ENCODE results near the gene SH3RF1.

Gene SH3RF1

DNA sequence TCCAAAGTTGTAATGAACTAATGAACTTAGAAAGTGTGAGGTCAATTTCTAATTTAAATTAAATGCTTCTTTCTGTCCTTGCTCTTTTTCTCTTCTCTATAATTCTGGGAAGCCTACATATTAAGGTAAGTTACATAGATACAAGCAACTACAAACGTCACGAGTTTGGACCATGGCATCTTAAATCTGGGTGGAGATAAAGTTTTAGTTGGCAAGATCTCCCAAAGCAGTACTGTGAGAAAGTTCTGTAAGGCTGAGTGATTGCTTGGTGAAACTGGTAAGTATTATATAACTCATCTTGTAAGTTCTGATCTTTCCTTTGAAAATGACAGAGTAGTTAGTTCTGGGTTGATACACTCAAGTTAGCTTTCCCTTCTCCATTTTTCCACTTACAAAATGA, 135.0 kb downstream of the SH3RF1 start:
- H3K79me1 ChIP-seq (ENCODE audit: low read length) = peaks cover 8% of the 10 kb centered on the region
- no peak overlapping the region for H3K9ac ChIP-seq (ENCODE audit: low read length)
- peaks cover 6 to 8% of the 10 kb centered on the region in 2 experiments for H3K4me1 ChIP-seq (ENCODE audit: control insufficient read depth in 1 of 2, insufficient read depth in 2 of 2, low read length in 2 of 2)
- H3K4me2 ChIP-seq (ENCODE audit: low read length) = no peak overlapping the region
- no peak overlapping the region for H3K23ac ChIP-seq (ENCODE audit: low read length)
- no peak overlapping the region for H4K8ac ChIP-seq (ENCODE audit: low read depth, low read length)
- no peaks in the 10 kb centered on the region for H3K79me2 ChIP-seq (ENCODE audit: control insufficient read depth, insufficient read depth, low read length, poor library complexity)
- H3K18ac ChIP-seq (ENCODE audit: low read length) = no peak overlapping the region
- no peak overlapping the region for H3K4me3 ChIP-seq (ENCODE audit: low read depth, low read length)
- no peak overlapping the region for H3K14ac ChIP-seq (ENCODE audit: low read length)
- no peak overlapping the region for H2BK5ac ChIP-seq (ENCODE audit: low read depth, low read length, poor library complexity)
- H3K27ac ChIP-seq (ENCODE audit: low read depth, low read length) = no peak overlapping the region
- H3K27me3 ChIP-seq (ENCODE audit: insufficient read depth, low read length) = no peaks in the 10 kb centered on the region
- H4K91ac ChIP-seq (ENCODE audit: low read depth, low read length) = no peak overlapping the region
- no peaks in the 10 kb centered on the region for H3K9me3 ChIP-seq (ENCODE audit: insufficient read depth, low read depth, low read length)
- H2AK5ac ChIP-seq (ENCODE audit: low read length) = no peak overlapping the region
- no peak for DNase-seq
- no peak overlapping the region for H2BK12ac ChIP-seq (ENCODE audit: low read length)
- no peak overlapping the region for H2AFZ ChIP-seq (ENCODE audit: insufficient read depth, low read length, poor library complexity)
- WGBS (ENCODE audit: extremely low coverage, insufficient coverage, insufficient read length) = no CpG with 5 or more reads among the region's 2 CpGs
- H2BK120ac ChIP-seq (ENCODE audit: insufficient read depth, low read length, poor library complexity) = no peak overlapping the region
- peaks cover 4 to 7% of the 10 kb centered on the region in 2 experiments for H3K36me3 ChIP-seq (ENCODE audit: control insufficient read depth in 1 of 2, insufficient read depth in 2 of 2, low read length in 2 of 2)
- no peak overlapping the region for H4K12ac ChIP-seq (ENCODE audit: low read depth, low read length)
- no peak overlapping the region for H3K4ac ChIP-seq (ENCODE audit: low read depth, low read length)

DNA sequence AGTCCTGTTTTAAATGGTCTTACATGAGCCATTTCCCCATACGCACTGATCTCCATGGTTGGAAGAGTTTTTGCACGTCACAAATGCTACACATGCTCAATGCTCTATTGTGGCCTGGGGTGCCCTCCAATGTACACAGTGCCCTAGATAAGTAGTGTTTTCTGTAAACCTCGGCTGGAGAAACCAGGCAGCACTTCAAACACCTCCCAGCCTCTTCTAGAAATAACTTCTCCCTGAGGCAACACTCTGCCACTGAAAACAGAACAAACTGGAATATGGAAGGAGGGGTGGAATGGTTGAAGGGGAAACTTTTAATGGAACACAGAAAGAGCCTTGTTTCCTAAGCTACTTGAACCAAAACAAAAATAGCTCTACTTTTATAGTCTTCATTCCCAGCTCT, 136.8 kb downstream of the SH3RF1 start:
- Histone ChIP-seq H2BK12ac (ENCODE audit: low read length) (peak overlapping the region; percentile 59), H3K27me3 (ENCODE audit: insufficient read depth, low read length) (no peaks in the 10 kb centered on the region), H2AFZ (ENCODE audit: insufficient read depth, low read length, poor library complexity) (no peak overlapping the region), H3K4me1 (ENCODE audit: control insufficient read depth in 1 of 2, insufficient read depth in 2 of 2, low read length in 2 of 2) (peaks cover 6 to 8% of the 10 kb centered on the region in 2 experiments), H3K4me3 (ENCODE audit: low read depth, low read length) (no peak overlapping the region), H4K12ac (ENCODE audit: low read depth, low read length) (no peak overlapping the region), H3K36me3 (ENCODE audit: control insufficient read depth in 1 of 2, insufficient read depth in 2 of 2, low read length in 2 of 2) (peaks cover 4 to 8% of the 10 kb centered on the region in 2 experiments), H3K27ac (ENCODE audit: low read depth, low read length) (peak overlapping the region; percentile 82), H3K14ac (ENCODE audit: low read length) (no peak overlapping the region), H3K18ac (ENCODE audit: low read length) (no peak overlapping the region), H3K9me3 (ENCODE audit: insufficient read depth, low read depth, low read length) (no peaks in the 10 kb centered on the region), H4K91ac (ENCODE audit: low read depth, low read length) (no peak overlapping the region), H3K79me2 (ENCODE audit: control insufficient read depth, insufficient read depth, low read length, poor library complexity) (no peaks in the 10 kb centered on the region), H2AK5ac (ENCODE audit: low read length) (no peak overlapping the region), H3K79me1 (ENCODE audit: low read length) (peaks cover 8% of the 10 kb centered on the region), H4K8ac (ENCODE audit: low read depth, low read length) (no peak overlapping the region), H2BK5ac (ENCODE audit: low read depth, low read length, poor library complexity) (peak overlapping the region; percentile 47), H3K4me2 (ENCODE audit: low read length) (peak overlapping the region; percentile 2), H3K4ac (ENCODE audit: low read depth, low read length) (no peak overlapping the region), H3K9ac (ENCODE audit: low read length) (no peak overlapping the region), H3K23ac (ENCODE audit: low read length) (no peak overlapping the region), H2BK120ac (ENCODE audit: insufficient read depth, low read length, poor library complexity) (no peak overlapping the region)
- no peak for DNase-seq
- no CpG with 5 or more reads among the region's 3 CpGs for WGBS (ENCODE audit: extremely low coverage, insufficient coverage, insufficient read length)

DNA sequence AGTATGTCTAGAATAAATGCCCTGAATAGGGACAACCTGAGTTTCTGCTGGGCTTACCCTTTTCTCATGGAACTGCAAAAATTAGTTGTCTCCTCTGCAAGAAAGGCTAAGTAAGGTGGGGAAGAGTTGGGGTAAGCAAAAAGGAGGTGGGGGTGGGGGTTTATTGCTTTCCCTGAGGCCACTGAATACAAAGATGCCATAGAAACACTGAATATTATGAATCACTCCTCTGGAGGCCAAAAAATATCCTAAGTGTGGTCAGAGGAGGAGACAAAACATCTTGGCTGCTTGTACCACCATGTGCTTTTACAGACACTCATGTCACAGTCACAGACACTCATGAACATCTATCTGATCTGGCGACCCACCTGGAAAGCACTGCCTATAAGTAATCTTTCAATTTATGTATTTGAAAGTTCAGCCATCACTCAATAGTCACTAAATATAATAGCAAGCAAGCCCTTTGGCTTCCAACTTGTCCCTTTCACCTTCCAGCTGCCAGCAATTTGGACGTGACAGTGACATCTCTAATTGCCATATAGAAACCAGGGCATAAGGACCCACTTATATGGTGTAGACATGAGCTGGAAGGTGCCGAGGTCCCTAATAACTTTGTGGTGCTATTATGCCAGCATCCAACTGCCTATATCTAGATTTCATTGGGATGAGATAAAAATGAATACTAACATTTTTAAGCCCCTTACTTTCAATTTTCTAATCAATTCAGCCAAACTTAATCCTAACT, 138.0 kb downstream of the SH3RF1 start:
- Histone ChIP-seq H3K4ac (ENCODE audit: low read depth, low read length) (no peak overlapping the region), H3K36me3 (ENCODE audit: control insufficient read depth in 1 of 2, insufficient read depth in 2 of 2, low read length in 2 of 2) (peaks cover 4 to 11% of the 10 kb centered on the region in 2 experiments), H4K91ac (ENCODE audit: low read depth, low read length) (no peak overlapping the region), H3K9me3 (ENCODE audit: insufficient read depth, low read depth, low read length) (no peaks in the 10 kb centered on the region), H3K23ac (ENCODE audit: low read length) (no peak overlapping the region), H3K27me3 (ENCODE audit: insufficient read depth, low read length) (no peaks in the 10 kb centered on the region), H3K79me2 (ENCODE audit: control insufficient read depth, insufficient read depth, low read length, poor library complexity) (no peaks in the 10 kb centered on the region), H3K9ac (ENCODE audit: low read length) (no peak overlapping the region), H2BK120ac (ENCODE audit: insufficient read depth, low read length, poor library complexity) (no peak overlapping the region), H3K79me1 (ENCODE audit: low read length) (peaks cover 8% of the 10 kb centered on the region), H4K12ac (ENCODE audit: low read depth, low read length) (no peak overlapping the region), H3K4me2 (ENCODE audit: low read length) (no peak overlapping the region), H3K4me1 (ENCODE audit: control insufficient read depth in 1 of 2, insufficient read depth in 2 of 2, low read length in 2 of 2) (peaks cover 6 to 8% of the 10 kb centered on the region in 2 experiments), H4K8ac (ENCODE audit: low read depth, low read length) (no peak overlapping the region), H2BK5ac (ENCODE audit: low read depth, low read length, poor library complexity) (no peak overlapping the region), H3K14ac (ENCODE audit: low read length) (no peak overlapping the region), H3K27ac (ENCODE audit: low read depth, low read length) (no peak overlapping the region), H2AFZ (ENCODE audit: insufficient read depth, low read length, poor library complexity) (no peak overlapping the region), H3K18ac (ENCODE audit: low read length) (no peak overlapping the region), H2BK12ac (ENCODE audit: low read length) (no peak overlapping the region), H2AK5ac (ENCODE audit: low read length) (no peak overlapping the region), H3K4me3 (ENCODE audit: low read depth, low read length) (no peak overlapping the region)
- WGBS (ENCODE audit: extremely low coverage, insufficient coverage, insufficient read length) = no CpG with 5 or more reads among the region's 3 CpGs
- DNase-seq = no peak

DNA sequence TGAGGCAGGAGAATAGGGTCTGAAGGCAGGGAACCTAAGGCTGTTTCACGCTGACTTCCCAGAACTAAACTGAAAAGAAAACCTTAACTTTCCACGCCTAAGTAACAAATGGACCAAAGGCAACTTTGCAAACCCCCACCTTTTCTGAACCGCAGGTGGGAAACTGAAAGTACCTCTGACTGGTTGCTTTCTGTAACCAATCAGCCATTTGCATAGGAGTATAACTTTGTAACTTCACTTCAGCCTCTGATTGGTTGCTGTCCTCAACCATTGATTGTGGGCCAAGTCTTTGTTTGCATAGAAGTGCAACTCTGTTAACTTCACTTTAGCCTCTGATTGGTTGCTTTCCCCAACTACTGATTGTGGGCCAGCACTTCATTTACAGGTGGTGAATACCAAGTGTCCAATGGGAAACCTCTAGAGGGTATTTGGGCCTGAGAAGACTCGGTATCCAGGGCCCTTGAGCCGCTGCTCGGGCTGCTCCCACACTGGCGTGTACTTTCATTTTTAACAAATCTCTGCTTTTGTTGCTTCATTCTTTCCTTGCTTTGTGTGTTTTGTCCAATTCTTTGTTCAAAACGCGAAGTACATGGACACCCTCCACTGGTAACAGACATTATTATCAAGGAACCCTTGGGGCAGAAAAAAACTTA, 139.1 kb downstream of the SH3RF1 start:
- H3K18ac ChIP-seq (ENCODE audit: low read length) = no peak overlapping the region
- no peaks in the 10 kb centered on the region for H3K9me3 ChIP-seq (ENCODE audit: insufficient read depth, low read depth, low read length)
- no peak overlapping the region for H3K4ac ChIP-seq (ENCODE audit: low read depth, low read length)
- no peak overlapping the region for H2AK5ac ChIP-seq (ENCODE audit: low read length)
- no peak overlapping the region for H2AFZ ChIP-seq (ENCODE audit: insufficient read depth, low read length, poor library complexity)
- H4K12ac ChIP-seq (ENCODE audit: low read depth, low read length) = no peak overlapping the region
- H3K4me2 ChIP-seq (ENCODE audit: low read length) = no peak overlapping the region
- no CpG with 5 or more reads among the region's 9 CpGs for WGBS (ENCODE audit: extremely low coverage, insufficient coverage, insufficient read length)
- peaks cover 6 to 8% of the 10 kb centered on the region in 2 experiments for H3K4me1 ChIP-seq (ENCODE audit: control insufficient read depth in 1 of 2, insufficient read depth in 2 of 2, low read length in 2 of 2)
- no peak for DNase-seq
- H2BK5ac ChIP-seq (ENCODE audit: low read depth, low read length, poor library complexity) = no peak overlapping the region
- no peak overlapping the region for H2BK12ac ChIP-seq (ENCODE audit: low read length)
- no peak overlapping the region for H3K14ac ChIP-seq (ENCODE audit: low read length)
- no peaks in the 10 kb centered on the region for H3K79me2 ChIP-seq (ENCODE audit: control insufficient read depth, insufficient read depth, low read length, poor library complexity)
- H3K79me1 ChIP-seq (ENCODE audit: low read length) = peaks cover 8% of the 10 kb centered on the region
- H3K9ac ChIP-seq (ENCODE audit: low read length) = no peak overlapping the region
- H3K27me3 ChIP-seq (ENCODE audit: insufficient read depth, low read length) = no peaks in the 10 kb centered on the region
- no peak overlapping the region for H3K4me3 ChIP-seq (ENCODE audit: low read depth, low read length)
- H3K36me3 ChIP-seq (ENCODE audit: control insufficient read depth in 1 of 2, insufficient read depth in 2 of 2, low read length in 2 of 2) = peaks cover 4 to 11% of the 10 kb centered on the region in 2 experiments
- no peak overlapping the region for H4K91ac ChIP-seq (ENCODE audit: low read depth, low read length)
- no peak overlapping the region for H3K27ac ChIP-seq (ENCODE audit: low read depth, low read length)
- H4K8ac ChIP-seq (ENCODE audit: low read depth, low read length) = no peak overlapping the region
- H3K23ac ChIP-seq (ENCODE audit: low read length) = no peak overlapping the region
- no peak overlapping the region for H2BK120ac ChIP-seq (ENCODE audit: insufficient read depth, low read length, poor library complexity)

Data from trophoblast cell (in vitro differentiated cells and primary cell).